ENCODE measurements around the gene PTPRN2. TPM values are rescaled to one million over a fixed set of nuclear protein-coding genes. Genes with fewer than 3 reads are reported as not detected.

The PTPRN2 gene
- total RNA-seq, 1 experiment from 2014 or later, result 1.7 TPM

DNA sequence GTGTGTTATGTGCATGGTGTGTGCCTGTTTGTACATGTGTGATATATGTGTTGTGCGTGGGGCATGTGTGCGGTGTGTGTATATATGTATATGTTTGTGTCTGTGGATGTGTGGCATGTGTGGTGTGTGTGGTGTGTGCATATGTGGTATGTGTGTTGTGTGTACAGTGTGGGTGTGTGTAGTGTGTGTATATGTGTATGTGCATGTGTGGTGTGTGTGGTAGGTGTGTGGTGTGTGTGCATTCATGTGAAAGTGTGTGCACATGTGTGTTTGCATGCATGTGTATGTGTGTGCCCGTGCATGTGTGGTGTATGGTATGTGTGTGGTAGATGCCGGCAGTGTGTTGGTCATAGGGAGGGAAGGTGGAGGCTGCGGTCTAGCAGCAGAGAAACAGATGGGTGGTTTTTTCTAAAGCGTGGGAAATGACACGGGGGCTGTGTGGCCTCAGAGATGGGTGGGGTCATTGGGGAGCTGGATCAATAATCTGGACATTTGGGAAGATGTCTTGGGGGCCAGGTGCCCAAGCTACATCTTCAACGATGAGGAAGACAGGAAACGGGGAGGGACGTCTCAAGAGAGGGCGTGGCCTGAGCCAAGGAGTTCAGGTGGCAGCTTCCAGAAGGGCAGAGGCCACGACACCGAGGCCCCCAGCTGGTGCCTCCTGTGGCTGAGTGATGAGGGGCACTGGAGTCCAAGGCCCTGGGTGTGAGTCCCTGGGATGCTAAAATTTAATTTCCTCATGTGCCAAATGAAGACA, 769.5 kb downstream of the PTPRN2 start:
- H3K9me3 ChIP-seq (ENCODE audit: low read length), result no peaks in the 10 kb centered on the region
- no peaks in the 10 kb centered on the region for H3K4me1 ChIP-seq (ENCODE audit: low read length)
- H4K20me1 ChIP-seq (ENCODE audit: insufficient read depth, low read depth, low read length), result no peaks in the 10 kb centered on the region
- no peak overlapping the region for H3K27ac ChIP-seq (ENCODE audit: low read length)
- H3K36me3 ChIP-seq (ENCODE audit: insufficient read depth, low read length), result no peaks in the 10 kb centered on the region
- H2AFZ ChIP-seq (ENCODE audit: low read length), result no peak overlapping the region
- H3K79me2 ChIP-seq (ENCODE audit: low read length), result no peaks in the 10 kb centered on the region
- no peaks in the 10 kb centered on the region for H3K27me3 ChIP-seq (ENCODE audit: low read length)
- no peak overlapping the region for H3K4me3 ChIP-seq (ENCODE audit: low read length)
- H3K9ac ChIP-seq (ENCODE audit: low read length), result no peak overlapping the region
- H3K9me2 ChIP-seq (replicated peaks; ENCODE audit: insufficient read depth, low read length), result peaks cover 4% of the 10 kb centered on the region; the same call in 1 of the 2 replicates
- no peak for DNase-seq
- no peak overlapping the region for H3K4me2 ChIP-seq (ENCODE audit: low read depth, low read length, poor library complexity, severe bottlenecking)

DNA sequence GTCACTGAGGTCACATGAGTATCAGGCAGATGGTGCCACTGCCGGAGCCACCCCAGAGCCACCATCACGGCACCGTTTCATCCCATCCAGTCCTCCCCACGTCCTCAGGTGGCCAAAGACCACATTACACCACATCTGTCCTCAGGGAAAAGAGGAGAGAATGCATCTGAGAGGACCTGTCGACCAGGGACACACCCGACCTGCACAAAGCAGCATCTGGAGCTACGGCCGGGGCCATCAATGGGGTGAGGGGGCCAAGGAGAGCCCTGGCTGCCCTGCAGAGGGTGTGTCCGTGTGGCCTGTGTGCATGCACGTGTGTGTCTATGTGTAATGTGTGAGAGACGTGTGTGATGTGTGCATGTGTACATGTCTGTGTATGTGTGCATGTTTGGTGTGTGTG, 770.2 kb downstream of the PTPRN2 start:
- no peak overlapping the region for H3K4me2 ChIP-seq (ENCODE audit: low read depth, low read length, poor library complexity, severe bottlenecking)
- no peak overlapping the region for H2AFZ ChIP-seq (ENCODE audit: low read length)
- H3K9me2 ChIP-seq (replicated peaks; ENCODE audit: insufficient read depth, low read length), result peaks cover under 1% of the 10 kb centered on the region; the same call in 1 of the 2 replicates
- H3K27ac ChIP-seq (ENCODE audit: low read length), result no peak overlapping the region
- H3K9ac ChIP-seq (ENCODE audit: low read length), result no peak overlapping the region
- H4K20me1 ChIP-seq (ENCODE audit: insufficient read depth, low read depth, low read length), result no peaks in the 10 kb centered on the region
- no peaks in the 10 kb centered on the region for H3K27me3 ChIP-seq (ENCODE audit: low read length)
- no peak overlapping the region for H3K4me3 ChIP-seq (ENCODE audit: low read length)
- H3K36me3 ChIP-seq (ENCODE audit: insufficient read depth, low read length), result no peaks in the 10 kb centered on the region
- H3K79me2 ChIP-seq (ENCODE audit: low read length), result no peaks in the 10 kb centered on the region
- DNase-seq, result no peak
- H3K4me1 ChIP-seq (ENCODE audit: low read length), result no peaks in the 10 kb centered on the region
- H3K9me3 ChIP-seq (ENCODE audit: low read length), result no peaks in the 10 kb centered on the region

DNA sequence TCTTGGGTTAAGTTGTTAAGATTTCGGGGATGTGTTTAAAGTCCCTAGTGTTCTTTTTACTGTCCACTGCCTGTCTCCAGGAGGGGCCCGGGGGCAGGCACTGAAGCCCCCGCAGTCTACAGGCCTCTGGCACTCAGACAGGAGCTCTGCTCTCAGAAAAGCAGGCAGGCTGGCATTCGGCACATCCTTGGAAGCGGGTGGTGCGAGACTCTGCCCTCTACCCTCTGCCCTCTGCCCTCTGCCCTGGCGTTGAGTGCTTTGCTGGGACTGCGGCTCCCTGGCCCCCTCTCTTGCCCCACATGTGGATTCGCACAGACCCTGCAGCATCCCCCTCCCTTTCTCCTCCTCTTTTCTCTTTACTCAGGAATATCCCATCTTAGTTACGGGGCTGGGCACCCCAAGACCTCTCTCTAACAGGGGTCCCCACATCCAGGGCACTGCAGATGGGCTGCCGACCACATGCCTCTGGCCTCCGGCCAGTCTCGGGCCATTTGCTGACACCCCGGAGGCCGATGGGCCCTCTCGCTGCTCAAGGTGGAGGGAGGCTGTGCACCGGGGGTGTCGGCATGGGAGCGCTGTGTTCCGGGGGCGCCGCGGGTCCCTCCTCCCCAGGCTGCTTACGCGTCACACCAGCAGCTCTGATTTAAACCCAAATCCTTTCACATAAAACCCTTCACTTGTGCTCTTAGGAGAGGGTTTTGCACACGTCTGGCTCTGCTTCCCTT, 770.9 kb downstream of the PTPRN2 start:
- H3K27me3 ChIP-seq (ENCODE audit: low read length), result no peaks in the 10 kb centered on the region
- no peaks in the 10 kb centered on the region for H4K20me1 ChIP-seq (ENCODE audit: insufficient read depth, low read depth, low read length)
- H2AFZ ChIP-seq (ENCODE audit: low read length), result no peak overlapping the region
- H3K4me2 ChIP-seq (ENCODE audit: low read depth, low read length, poor library complexity, severe bottlenecking), result no peak overlapping the region
- H3K27ac ChIP-seq (ENCODE audit: low read length), result no peak overlapping the region
- H3K36me3 ChIP-seq (ENCODE audit: insufficient read depth, low read length), result no peaks in the 10 kb centered on the region
- no peaks in the 10 kb centered on the region for H3K4me1 ChIP-seq (ENCODE audit: low read length)
- no peaks in the 10 kb centered on the region for H3K9me2 ChIP-seq (replicated peaks; ENCODE audit: insufficient read depth, low read length)
- no peaks in the 10 kb centered on the region for H3K9me3 ChIP-seq (ENCODE audit: low read length)
- H3K9ac ChIP-seq (ENCODE audit: low read length), result no peak overlapping the region
- no peak for DNase-seq
- no peak overlapping the region for H3K4me3 ChIP-seq (ENCODE audit: low read length)
- H3K79me2 ChIP-seq (ENCODE audit: low read length), result no peaks in the 10 kb centered on the region

DNA sequence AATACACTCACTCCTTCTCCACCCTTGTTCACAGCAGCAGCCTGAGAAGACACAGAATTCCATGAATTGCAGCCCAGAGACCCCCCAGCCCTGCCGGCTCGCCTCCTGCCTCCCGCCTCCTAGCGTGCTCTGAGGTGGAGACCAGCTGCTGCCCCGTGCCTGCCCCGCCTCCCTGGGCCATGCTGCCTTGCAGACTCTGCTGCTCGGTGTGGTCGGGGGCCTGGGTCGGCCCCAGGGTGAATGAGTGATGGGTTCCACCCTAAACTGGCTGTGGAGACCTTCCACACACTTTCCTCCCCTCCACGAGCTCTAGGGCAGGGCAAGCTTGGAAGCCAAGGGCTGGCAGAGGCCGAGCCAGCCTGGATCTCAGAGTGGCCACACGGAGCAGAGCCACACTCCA, 771.5 kb downstream of the PTPRN2 start:
- H3K79me2 ChIP-seq (ENCODE audit: low read length), result no peaks in the 10 kb centered on the region
- H3K9ac ChIP-seq (ENCODE audit: low read length), result no peak overlapping the region
- H3K4me3 ChIP-seq (ENCODE audit: low read length), result no peak overlapping the region
- H3K9me2 ChIP-seq (replicated peaks; ENCODE audit: insufficient read depth, low read length), result no peaks in the 10 kb centered on the region
- no peak overlapping the region for H2AFZ ChIP-seq (ENCODE audit: low read length)
- H3K4me2 ChIP-seq (ENCODE audit: low read depth, low read length, poor library complexity, severe bottlenecking), result no peak overlapping the region
- no peaks in the 10 kb centered on the region for H3K9me3 ChIP-seq (ENCODE audit: low read length)
- H3K4me1 ChIP-seq (ENCODE audit: low read length), result no peaks in the 10 kb centered on the region
- no peaks in the 10 kb centered on the region for H3K27me3 ChIP-seq (ENCODE audit: low read length)
- no peaks in the 10 kb centered on the region for H3K36me3 ChIP-seq (ENCODE audit: insufficient read depth, low read length)
- no peak overlapping the region for H3K27ac ChIP-seq (ENCODE audit: low read length)
- DNase-seq, result no peak
- no peaks in the 10 kb centered on the region for H4K20me1 ChIP-seq (ENCODE audit: insufficient read depth, low read depth, low read length)

DNA sequence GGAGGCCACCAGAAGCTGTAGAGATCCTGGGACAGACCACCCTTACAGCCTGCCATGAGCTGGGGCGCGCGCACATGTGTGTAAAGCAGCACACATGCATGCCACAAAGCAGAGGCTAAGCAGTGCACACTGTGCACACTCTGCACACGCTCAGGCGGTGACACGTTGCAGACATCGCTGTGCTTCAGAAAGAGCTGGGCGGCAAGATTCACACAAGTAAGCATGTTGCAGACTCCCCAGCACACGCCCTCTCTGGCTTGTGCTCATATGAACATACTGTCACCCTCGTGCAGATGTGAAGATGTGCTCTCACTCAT, 772.0 kb downstream of the PTPRN2 start:
- Histone ChIP-seq H3K27ac (ENCODE audit: low read length) (no peak overlapping the region), H3K36me3 (ENCODE audit: insufficient read depth, low read length) (no peaks in the 10 kb centered on the region), H2AFZ (ENCODE audit: low read length) (no peak overlapping the region), H3K27me3 (ENCODE audit: low read length) (no peaks in the 10 kb centered on the region), H3K9me3 (ENCODE audit: low read length) (no peaks in the 10 kb centered on the region), H3K9me2 (replicated peaks; ENCODE audit: insufficient read depth, low read length) (no peaks in the 10 kb centered on the region), H3K4me2 (ENCODE audit: low read depth, low read length, poor library complexity, severe bottlenecking) (no peak overlapping the region), H3K4me1 (ENCODE audit: low read length) (no peaks in the 10 kb centered on the region), H3K4me3 (ENCODE audit: low read length) (no peak overlapping the region), H4K20me1 (ENCODE audit: insufficient read depth, low read depth, low read length) (no peaks in the 10 kb centered on the region), H3K79me2 (ENCODE audit: low read length) (no peaks in the 10 kb centered on the region), H3K9ac (ENCODE audit: low read length) (no peak overlapping the region)
- DNase-seq, result no peak

DNA sequence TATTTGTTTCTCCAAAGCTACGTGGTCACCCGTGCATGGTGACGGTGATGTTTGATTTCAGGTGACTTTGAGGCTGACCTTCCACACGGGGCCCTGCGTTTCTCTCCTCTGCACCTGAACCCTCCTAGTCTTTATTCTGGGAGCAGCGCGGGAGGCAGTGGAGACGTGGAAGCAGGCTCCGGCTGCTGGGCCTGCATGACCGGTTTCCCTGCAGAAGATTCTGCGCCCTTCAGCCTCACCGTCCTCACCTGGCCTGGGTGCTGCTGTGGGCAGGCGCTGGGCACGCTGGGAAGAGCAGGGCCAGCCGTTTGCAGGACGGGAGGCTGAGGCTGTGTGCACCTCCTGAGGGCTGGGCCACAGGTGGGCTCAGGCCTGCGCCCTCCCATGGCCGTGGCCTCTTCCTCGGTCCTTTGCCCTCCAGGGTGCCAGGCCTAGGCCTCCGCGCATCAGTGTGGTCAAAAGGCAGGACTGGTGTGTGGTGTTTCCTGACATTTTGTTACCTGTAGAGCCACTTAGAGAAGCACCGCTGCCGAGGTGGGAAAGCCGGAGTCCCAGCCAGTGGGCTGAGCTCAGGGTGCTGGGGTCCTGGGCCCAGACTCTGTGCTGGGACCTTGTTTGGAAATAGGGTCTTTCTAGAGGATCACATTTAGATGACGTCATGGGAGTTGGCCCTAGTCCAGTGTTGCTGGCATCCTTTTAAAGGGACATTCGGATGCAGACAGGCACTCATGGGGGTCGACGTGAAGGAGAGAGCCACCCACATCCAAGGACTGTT, 772.5 kb downstream of the PTPRN2 start:
- Histone ChIP-seq H3K36me3 (ENCODE audit: insufficient read depth, low read length) (no peaks in the 10 kb centered on the region), H3K4me3 (ENCODE audit: low read length) (no peak overlapping the region), H3K9me3 (ENCODE audit: low read length) (no peaks in the 10 kb centered on the region), H3K27ac (ENCODE audit: low read length) (no peak overlapping the region), H4K20me1 (ENCODE audit: insufficient read depth, low read depth, low read length) (no peaks in the 10 kb centered on the region), H3K4me2 (ENCODE audit: low read depth, low read length, poor library complexity, severe bottlenecking) (no peak overlapping the region), H2AFZ (ENCODE audit: low read length) (no peak overlapping the region), H3K9ac (ENCODE audit: low read length) (no peak overlapping the region), H3K79me2 (ENCODE audit: low read length) (no peaks in the 10 kb centered on the region), H3K4me1 (ENCODE audit: low read length) (no peaks in the 10 kb centered on the region), H3K9me2 (replicated peaks; ENCODE audit: insufficient read depth, low read length) (no peaks in the 10 kb centered on the region), H3K27me3 (ENCODE audit: low read length) (no peaks in the 10 kb centered on the region)
- no peak for DNase-seq

DNA sequence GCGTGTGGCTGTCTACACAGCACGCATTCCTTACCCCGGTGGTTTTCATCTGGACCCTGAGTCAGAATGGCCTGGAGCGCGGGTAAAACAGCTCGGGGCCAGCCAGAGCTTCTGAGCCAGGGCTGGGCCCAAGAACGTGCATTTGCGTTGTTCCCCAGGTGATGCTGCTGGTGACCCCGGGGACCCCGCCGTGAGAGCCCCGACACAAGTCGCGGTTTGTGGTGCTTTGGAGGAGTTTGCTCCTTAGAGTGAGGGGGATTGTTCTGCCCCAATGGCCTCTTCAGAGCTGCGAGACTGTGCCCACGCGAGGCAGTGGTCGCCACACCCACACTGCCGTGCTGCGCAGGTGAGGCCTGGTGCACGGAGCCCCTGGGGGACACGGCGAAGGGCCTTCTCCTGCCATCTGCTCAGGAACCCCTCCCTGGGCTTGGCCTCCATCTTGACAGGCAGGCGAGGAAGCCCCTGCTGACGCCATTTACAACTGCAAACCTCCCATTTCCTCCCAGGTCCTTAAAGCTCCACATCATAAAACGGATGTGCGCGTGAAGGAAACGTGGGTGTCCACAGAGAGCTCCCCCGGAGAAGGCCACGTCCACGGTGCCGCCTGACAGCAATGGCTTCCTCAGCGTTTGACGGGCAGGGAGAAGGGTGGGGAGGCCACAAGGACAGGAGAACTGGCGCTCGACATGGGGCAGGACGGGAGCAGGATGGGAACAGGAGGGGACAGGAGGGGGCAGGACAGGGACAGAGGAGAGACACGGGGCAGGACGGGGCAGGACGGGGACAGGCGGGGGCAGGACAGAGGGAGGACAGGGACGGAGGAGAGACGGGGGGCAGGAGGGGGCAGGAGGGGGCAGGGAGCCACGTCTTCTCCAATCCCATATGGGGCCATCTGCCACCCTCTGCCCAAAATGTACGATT, 773.6 kb downstream of the PTPRN2 start:
- H3K4me3 ChIP-seq (ENCODE audit: low read length), result no peak overlapping the region
- H4K20me1 ChIP-seq (ENCODE audit: insufficient read depth, low read depth, low read length), result no peaks in the 10 kb centered on the region
- H3K9me3 ChIP-seq (ENCODE audit: low read length), result no peaks in the 10 kb centered on the region
- H3K9me2 ChIP-seq (replicated peaks; ENCODE audit: insufficient read depth, low read length), result no peaks in the 10 kb centered on the region
- no peak for DNase-seq
- H3K36me3 ChIP-seq (ENCODE audit: insufficient read depth, low read length), result no peaks in the 10 kb centered on the region
- H3K4me1 ChIP-seq (ENCODE audit: low read length), result no peaks in the 10 kb centered on the region
- no peak overlapping the region for H3K9ac ChIP-seq (ENCODE audit: low read length)
- no peak overlapping the region for H2AFZ ChIP-seq (ENCODE audit: low read length)
- no peaks in the 10 kb centered on the region for H3K79me2 ChIP-seq (ENCODE audit: low read length)
- no peak overlapping the region for H3K4me2 ChIP-seq (ENCODE audit: low read depth, low read length, poor library complexity, severe bottlenecking)
- no peaks in the 10 kb centered on the region for H3K27me3 ChIP-seq (ENCODE audit: low read length)
- H3K27ac ChIP-seq (ENCODE audit: low read length), result no peak overlapping the region
